ENCODE data around the gene ASB13.

DNA sequence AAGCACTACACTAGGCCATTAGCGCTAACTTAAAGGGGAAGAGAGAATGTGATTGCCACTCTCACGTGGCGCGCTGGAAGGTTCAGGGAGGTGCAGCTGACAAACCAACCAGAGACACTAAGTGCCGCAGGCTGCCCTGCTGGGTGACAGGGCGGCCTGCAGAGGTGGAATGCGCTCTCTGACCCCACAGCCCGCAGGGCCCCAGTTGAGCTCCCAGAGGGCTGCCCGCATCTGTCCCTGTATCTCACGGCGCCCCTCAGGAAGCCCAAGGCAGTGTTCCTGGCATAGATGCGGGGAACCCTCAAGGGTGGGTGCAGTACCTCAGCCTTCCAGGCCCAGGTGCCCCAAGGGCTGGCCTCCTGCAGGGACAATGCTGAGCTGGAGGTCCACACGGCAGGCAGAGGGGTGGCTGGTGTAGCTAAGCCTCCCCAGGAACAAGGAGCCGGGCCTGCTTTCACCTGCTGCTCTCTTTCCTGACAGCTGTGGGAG, 75.0 kb downstream of the ASB13 start:
- TF ChIP-seq, protein P1, sequence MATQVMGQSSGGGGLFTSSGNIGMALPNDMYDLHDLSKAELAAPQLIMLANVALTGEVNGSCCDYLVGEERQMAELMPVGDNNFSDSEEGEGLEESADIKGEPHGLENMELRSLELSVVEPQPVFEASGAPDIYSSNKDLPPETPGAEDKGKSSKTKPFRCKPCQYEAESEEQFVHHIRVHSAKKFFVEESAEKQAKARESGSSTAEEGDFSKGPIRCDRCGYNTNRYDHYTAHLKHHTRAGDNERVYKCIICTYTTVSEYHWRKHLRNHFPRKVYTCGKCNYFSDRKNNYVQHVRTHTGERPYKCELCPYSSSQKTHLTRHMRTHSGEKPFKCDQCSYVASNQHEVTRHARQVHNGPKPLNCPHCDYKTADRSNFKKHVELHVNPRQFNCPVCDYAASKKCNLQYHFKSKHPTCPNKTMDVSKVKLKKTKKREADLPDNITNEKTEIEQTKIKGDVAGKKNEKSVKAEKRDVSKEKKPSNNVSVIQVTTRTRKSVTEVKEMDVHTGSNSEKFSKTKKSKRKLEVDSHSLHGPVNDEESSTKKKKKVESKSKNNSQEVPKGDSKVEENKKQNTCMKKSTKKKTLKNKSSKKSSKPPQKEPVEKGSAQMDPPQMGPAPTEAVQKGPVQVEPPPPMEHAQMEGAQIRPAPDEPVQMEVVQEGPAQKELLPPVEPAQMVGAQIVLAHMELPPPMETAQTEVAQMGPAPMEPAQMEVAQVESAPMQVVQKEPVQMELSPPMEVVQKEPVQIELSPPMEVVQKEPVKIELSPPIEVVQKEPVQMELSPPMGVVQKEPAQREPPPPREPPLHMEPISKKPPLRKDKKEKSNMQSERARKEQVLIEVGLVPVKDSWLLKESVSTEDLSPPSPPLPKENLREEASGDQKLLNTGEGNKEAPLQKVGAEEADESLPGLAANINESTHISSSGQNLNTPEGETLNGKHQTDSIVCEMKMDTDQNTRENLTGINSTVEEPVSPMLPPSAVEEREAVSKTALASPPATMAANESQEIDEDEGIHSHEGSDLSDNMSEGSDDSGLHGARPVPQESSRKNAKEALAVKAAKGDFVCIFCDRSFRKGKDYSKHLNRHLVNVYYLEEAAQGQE (IDR thresholded peaks at IDR 0.05; ENCODE audit: low read depth, low read length) = no peak
- TF ChIP-seq POLR2AphosphoS5 (IDR thresholded peaks at IDR 0.05; ENCODE audit: low read depth, low read length) (no peak), FOXM1 (IDR thresholded peaks at IDR 0.05; ENCODE audit: low read depth) (no peak), YY1 (IDR thresholded peaks at IDR 0.05; ENCODE audit: low read depth) (no peak), GABPA (IDR thresholded peaks at IDR 0.05; ENCODE audit: low read depth) (no peak), SMC3 (IDR thresholded peaks at IDR 0.05; ENCODE audit: low read depth, low read length) (no peak), GATA2 (CRISPR knock-in tag; IDR thresholded peaks at IDR 0.05) (no peak), RCOR1 (IDR thresholded peaks at IDR 0.05; ENCODE audit: low read length) (no peak), TAF1 (IDR thresholded peaks at IDR 0.05; ENCODE audit: borderline replicate concordance, low read depth, low read length) (no peak), MXI1 (IDR thresholded peaks at IDR 0.05; ENCODE audit: low read depth, low read length) (no peak), EP300 (IDR thresholded peaks at IDR 0.05; ENCODE audit: borderline replicate concordance in 1 of 2, low read depth in 1 of 2, low read length in 1 of 2) (no peak), FOSL2 (IDR thresholded peaks at IDR 0.05; ENCODE audit: borderline replicate concordance, low read depth) (no peak)
- TF ChIP-seq, protein P2, sequence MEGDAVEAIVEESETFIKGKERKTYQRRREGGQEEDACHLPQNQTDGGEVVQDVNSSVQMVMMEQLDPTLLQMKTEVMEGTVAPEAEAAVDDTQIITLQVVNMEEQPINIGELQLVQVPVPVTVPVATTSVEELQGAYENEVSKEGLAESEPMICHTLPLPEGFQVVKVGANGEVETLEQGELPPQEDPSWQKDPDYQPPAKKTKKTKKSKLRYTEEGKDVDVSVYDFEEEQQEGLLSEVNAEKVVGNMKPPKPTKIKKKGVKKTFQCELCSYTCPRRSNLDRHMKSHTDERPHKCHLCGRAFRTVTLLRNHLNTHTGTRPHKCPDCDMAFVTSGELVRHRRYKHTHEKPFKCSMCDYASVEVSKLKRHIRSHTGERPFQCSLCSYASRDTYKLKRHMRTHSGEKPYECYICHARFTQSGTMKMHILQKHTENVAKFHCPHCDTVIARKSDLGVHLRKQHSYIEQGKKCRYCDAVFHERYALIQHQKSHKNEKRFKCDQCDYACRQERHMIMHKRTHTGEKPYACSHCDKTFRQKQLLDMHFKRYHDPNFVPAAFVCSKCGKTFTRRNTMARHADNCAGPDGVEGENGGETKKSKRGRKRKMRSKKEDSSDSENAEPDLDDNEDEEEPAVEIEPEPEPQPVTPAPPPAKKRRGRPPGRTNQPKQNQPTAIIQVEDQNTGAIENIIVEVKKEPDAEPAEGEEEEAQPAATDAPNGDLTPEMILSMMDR (IDR thresholded peaks at IDR 0.05) = no peak
- TF ChIP-seq, protein P3, sequence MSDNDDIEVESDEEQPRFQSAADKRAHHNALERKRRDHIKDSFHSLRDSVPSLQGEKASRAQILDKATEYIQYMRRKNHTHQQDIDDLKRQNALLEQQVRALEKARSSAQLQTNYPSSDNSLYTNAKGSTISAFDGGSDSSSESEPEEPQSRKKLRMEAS (IDR thresholded peaks at IDR 0.05; ENCODE audit: low read depth) = no peak
